ENCODE results near the gene TMEM170A.
"Not testable (repeated sequence)": the region's sequence is repeated elsewhere in the genome, so short reads cannot be mapped to it uniquely, and the experiment has no call there.

TMEM170A gene

GRCh38 chr16:75455677-75456076 is 8.8 kb downstream of the TMEM170A start:
- no peak for DNase-seq (ENCODE audit: low read depth)

GRCh38 chr16:75452464-75453190 is 11.9 kb downstream of the TMEM170A start:
- no peak for DNase-seq (ENCODE audit: low read depth)

DNA sequence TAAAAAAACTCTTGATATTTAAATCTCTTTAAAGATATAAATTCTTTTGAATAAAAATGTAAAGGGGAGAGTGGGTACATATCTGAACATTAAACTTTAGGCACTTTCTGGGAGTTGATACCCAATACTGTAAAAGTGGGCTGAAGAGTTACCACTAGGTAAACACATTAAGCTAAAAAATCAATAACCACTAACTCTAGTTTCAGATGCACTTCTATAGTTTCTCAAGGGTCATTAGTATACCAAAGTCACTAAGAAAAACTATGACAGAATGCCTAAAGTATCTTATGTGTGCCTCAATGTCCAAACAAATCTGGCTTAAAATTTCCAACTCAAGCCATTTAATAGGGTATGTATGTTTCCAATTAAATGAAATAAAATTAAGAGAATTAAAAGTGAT is 18.1 kb downstream of the TMEM170A start:
- DNase-seq (ENCODE audit: low read depth) = no peak

- DNase-seq (ENCODE audit: low read depth) = no peak
These were observed 19.2 kb downstream of the TMEM170A start for GRCh38 chr16:75445298-75445697.

DNA sequence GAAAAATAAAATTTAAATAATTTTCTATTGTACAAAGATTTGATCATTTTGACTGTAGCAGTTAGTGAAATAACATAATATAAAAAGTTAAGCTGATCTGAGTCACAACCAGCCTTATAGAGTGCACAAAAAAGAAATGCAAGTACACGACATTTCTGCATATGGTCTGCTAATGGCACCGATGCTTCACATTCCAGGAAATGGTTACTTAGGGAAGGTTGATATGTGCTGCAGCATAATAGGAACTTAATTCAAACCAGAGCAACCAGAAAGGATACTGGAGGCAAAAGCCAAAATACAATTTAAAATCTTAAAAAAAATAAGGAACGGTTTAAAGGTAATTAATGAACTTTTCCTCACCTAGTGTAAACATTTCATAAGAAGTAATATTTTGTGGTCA is 21.2 kb downstream of the TMEM170A start:
- no peak for DNase-seq (ENCODE audit: low read depth)

DNA sequence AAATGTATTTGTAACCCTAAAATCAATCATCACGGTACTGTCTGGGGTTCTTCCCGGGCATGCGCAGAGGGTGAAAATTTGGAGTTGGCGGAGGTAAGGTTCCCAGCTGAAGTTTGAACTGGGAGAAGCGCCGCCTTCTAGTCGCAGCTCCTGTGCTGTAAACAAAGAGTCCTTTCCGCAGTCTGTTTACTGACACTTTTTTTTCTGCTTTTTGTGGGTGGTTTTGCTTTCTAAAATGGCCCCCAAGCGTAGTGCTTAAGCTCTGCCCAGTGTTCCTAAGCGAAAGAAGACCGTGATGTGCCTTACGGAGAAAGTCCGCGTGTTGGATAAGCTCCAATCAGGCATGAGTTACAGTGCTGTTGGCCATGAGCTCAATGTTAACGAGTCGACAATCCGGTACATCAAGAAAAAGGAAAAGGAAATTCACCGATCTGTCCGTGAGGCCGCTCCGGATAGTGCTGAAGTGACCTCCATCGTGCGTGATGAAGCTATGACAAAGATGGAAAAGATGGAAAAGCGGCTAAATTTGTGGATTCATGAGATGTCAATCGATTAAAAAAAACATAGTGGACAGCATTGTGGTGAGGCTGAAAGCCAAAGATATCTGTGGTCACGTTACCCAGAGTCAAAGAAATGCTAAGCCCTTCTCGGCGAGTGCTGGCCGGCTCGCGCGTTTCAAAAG is 30.6 kb downstream of the TMEM170A start:
- DNase-seq (ENCODE audit: low read depth) = no peak

DNA sequence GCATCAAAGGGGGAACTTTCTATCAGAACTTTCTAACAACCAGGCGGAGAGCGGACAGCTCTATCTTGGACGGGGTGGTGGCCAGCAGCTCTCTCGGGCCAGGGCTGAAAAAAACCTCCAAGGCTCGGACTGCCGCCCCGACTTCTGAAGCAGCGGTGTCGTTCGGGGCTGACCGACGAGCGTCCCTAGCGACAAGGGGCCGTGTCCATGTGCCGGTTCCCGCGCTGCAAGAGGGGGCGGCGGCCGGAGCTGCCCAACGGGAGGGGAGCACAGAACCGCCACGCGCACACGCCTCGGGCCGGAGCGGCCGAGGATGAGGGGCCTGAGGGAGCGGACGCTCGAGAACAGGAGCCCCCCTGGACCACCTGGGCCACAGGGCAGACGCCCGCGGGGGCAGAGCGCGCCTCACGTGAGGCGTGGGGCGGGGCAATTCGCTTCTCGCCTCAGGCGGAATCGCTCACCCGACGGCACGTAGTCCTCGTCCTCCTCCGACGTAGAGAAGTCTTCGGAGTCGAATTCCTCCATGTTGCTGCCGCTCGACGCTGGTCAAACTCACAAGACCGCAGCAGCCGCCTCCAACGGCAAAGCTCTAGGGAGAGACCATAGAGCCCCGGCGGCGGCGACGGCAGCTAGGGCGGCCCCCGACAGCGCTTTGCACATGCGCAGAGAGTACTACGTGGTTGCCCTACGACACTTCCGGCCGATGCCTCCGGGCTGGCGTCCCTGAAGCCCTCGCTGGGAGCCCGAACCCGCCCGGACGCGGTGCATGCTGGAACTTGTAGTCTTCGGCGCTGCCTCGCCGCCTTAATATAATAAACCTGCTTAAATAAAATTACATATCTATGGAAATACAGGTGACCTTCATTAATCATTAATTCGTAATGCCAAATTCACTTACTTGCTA is 31.4 kb downstream of the TMEM170A start, which contains the start of gene CFDP1:
TSS of gene CFDP1 (minus strand) at position 676 of the 904 bp plus-strand sequence. CDS start at position 525, 151 bp downstream.
- DNase-seq (ENCODE audit: low read depth) = peak; percentile 92

GRCh38 chr16:75429621-75430403 is 34.7 kb downstream of the TMEM170A start:
- DNase-seq (ENCODE audit: low read depth) = no peak

- DNase-seq (ENCODE audit: low read depth) = not testable (repeated sequence)
These were observed 38.0 kb downstream of the TMEM170A start for GRCh38 chr16:75426524-75426923.

DNA sequence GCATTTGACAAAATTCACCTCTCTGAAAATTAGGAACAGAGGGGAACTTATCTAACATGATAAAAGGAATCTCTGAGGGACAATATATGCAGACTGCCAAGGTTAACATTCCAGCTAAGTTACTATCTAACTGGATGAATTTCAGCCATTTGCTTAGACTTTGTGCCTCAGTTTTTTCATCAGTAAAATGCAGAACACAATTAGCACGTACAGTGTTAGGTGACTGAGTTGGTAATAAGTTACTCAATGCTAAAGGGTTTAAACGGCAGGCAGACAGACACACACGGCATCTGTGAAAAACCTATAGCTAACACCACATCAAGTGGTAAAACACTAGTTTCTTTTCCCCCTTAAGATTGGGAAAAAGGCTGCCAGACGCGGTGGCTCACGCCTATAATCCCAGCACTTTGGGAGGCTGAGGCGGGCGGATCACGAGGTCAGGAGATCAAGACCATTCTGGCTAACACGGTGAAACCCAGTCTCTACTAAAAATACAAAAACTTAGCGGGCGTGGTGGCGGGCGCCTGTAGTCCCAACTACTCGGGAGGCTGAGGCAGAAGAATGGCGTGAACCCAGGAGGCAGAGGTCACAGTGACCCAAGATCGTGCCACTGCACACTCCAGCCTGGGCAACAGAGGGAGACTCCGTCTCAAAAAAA is 40.3 kb downstream of the TMEM170A start:
- DNase-seq (ENCODE audit: low read depth) = not testable (repeated sequence)

- DNase-seq (ENCODE audit: low read depth) = no peak
These were observed 40.8 kb downstream of the TMEM170A start for GRCh38 chr16:75423723-75424104.

- DNase-seq (ENCODE audit: low read depth) = no peak
These were observed 42.7 kb downstream of the TMEM170A start for GRCh38 chr16:75421820-75422126.

DNA sequence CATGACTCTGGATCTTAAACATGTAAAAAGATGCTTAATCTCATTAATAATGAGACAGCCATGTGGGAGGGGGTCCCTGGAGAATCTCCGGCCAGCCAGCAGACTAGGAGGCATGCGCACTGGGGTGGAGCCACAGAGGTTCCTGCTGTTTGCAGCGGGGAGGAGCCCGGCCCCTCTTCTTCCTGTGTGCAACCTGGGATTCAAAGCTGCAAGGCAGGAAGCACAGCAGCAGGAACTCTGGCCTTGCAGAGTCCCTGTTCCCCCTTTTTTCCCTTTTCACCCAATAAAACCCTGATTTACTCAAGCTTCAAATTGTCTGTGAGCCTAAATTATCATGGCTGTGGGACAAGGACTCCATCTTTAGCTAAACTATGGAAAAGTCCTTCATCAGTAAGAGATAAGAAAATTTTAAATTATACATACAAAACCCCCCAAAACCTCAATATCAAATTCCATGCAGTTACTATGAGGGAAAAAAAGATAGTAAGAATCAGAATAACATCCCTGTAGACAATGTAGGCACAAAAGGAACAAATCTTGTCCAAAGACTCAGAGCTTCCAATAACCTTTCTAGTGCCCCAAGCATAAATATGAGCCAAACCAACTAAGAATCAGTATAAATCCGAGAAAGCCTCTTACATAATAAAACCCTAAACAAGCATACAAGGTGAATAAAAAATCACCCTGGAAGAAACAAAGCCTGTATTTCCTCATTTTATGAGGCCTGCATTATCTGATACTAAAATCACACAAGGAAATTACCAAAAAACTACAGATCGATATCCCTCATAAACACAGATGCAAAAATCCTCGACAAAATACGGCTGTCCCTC is 43.3 kb downstream of the TMEM170A start:
- DNase-seq (ENCODE audit: low read depth) = no peak

GRCh38 chr16:75416904-75417565 is 47.5 kb downstream of the TMEM170A start:
- no peak for DNase-seq (ENCODE audit: low read depth)

DNA sequence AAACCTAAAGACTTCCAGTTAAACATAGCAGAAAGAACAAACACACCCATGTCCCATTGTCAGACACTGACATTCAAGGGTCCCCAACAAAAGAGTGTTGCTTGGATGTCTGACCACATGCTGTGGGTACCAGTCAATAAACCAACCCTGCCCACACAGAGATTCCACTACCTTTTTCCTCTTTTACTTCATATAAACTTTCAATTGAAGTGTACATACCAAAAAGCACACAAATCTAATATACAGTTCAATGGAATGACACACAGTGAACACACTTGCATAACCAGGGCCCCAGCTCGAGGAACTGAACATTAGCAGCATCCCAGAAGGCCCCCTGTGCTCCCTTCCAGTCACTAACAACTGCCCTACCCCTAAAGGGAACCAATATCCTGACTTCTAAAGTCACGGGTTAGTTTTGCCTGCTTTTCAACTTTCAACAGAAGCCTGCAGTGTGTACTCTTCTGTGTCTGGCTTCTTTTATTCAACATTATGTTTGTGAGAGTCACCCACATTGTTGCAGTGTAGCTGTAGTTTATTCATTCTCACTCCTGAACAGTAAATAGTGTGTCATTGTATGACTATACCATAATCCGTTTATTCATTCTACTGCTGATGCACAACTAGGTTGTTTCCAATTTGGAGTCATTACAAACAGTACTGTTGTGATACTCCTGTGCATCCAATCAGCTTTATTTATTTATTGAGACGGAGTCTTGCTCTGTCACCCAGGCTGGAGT is 49.2 kb downstream of the TMEM170A start:
- no peak for DNase-seq (ENCODE audit: low read depth)

- no peak for DNase-seq (ENCODE audit: low read depth)
These were observed 50.5 kb downstream of the TMEM170A start for GRCh38 chr16:75413951-75414350.

- DNase-seq (ENCODE audit: low read depth) = no peak
These were observed 57.5 kb downstream of the TMEM170A start for GRCh38 chr16:75406943-75407342.

GRCh38 chr16:75402821-75403475 is 61.5 kb downstream of the TMEM170A start:
- DNase-seq (ENCODE audit: low read depth) = no peak

All from activated T-helper 1 cell treated with Interleukin-2 at 50 U/mL for 16 hours (primary cell).